ENCODE data around the gene ERF.

The ERF gene

GRCh38 chr19:42287017-42287826 is 32.3 kb upstream of the ERF start:
- DNase-seq (ENCODE audit: low read depth, low spot score), result no peak

- DNase-seq (ENCODE audit: low read depth, low spot score), result no peak
These were observed 31.6 kb upstream of the ERF start for GRCh38 chr19:42286349-42287016.

DNA sequence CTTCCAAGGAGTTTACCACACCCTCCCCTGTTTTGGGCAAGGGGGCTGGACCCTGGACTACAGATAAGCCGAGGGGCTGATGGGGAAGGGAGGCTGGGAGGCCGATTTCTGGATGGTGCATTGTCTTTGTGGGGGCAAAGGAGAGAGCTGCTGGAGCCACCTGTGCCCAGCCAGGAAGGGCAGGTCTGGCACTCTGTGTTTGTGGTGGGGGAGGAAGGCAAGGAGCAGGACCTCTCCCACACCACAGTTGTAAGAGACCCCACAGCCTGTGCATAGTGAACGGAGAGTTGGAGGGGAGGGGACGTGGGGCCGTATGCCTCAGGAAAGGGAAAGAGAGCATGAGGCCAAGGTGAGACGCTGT is 31.0 kb upstream of the ERF start:
- no peak for DNase-seq (ENCODE audit: low read depth, low spot score)

DNA sequence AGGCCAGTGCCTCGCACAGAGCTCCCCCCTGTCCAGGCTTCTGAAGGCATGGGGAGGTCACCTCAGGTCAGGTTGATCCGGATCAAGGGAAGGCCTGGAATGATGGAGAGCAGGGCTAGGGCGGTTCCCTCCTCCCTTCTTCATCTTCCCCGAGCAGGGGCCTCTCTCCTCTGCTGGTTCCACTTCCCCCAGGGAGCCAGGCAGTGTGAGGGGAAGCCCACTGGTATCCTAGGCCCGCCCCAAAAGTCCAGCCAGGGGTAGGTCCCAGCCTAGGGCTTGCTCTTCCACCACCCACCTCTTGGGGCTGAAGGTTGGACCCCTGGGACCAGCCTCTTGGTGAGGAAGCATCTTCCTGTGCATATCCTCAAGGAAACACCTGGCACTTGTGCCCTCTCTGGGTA is 30.6 kb upstream of the ERF start:
- DNase-seq (ENCODE audit: low read depth, low spot score), result no peak

DNA sequence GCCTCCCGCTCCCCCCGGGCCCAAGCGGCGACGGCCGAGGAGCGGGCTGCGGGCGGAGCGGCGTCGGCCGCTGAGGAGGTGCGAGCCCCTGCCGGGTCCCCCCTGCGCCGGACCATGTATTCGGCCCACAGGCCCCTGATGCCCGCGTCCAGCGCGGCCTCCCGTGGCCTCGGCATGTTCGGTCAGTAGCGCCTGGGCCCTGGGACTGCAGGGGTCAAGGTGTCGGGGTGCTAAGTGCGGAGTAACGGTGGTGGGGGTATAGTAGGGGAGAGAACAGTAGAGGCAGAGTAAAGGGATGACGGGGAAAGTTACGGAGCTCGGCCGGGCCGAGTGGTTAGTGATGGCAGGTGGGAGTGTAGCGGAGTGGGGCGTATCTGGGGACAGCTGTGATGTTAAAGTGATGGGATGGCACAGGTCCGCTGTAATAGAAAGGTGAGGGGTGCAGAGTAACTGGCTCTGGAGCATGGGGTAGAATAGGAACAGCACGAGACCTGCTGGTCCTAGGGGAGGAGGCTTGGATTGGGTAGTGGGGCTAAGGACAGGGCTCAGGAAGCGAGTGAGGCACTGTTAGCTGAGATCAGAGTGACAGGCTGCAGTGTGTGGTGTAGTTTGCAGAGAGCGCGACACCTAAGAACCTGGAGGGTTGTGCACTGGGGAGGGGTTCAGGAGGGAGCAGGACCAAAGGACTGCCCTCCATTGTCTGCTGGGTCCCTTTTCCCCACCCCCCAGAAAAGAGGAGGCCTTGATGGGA is 29.8 kb upstream of the ERF start:
- no peak for DNase-seq (ENCODE audit: low read depth, low spot score)

DNA sequence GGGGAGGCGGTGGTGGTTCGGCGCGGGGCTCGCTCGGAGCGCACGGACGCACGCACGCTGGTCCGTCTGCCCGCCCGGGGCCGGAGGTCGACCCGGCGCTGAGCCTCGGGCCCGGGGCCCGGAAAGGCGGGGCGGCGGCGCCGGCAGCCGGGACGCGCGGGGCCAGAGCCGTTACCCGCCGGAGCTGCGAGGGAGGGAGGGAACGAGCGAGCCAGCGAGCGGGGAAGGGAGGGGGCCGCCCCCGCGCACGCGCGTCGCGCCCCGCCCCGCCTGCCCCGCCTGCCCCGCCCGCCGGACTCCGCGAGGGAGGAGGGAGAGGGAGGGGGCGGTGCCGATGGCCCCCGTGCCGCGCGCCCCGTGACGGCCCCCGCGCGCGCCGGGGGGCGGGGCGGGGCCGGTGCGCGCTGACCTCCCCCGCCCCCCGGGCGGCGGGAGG is 29.2 kb upstream of the ERF start:
- peak; percentile 41 for DNase-seq (ENCODE audit: low read depth, low spot score)

- DNase-seq (ENCODE audit: low read depth, low spot score), result peak; percentile 87
These were observed 28.5 kb upstream of the ERF start for GRCh38 chr19:42283188-42284065.

DNA sequence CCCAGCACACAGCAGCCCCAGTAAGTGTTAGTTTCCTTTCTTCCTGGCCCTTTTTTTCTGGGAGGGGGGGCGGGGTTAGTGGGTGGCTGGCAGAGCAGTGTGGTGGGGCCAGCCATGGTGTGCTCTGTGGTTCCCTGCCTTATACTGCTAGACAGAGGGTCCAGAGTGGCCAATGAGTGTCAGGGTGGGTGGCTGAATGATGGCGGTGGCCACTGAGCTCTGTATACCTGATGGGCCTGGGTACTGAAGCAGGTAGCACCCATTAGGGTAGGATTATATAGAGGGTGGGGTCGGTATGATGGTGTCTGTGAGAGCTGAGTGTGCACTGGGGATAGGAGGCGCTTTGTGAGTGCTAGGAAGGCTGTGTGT is 27.9 kb upstream of the ERF start:
- no peak for DNase-seq (ENCODE audit: low read depth, low spot score)

GRCh38 chr19:42281827-42282762 is 27.2 kb upstream of the ERF start:
- no peak for DNase-seq (ENCODE audit: low read depth, low spot score)

DNA sequence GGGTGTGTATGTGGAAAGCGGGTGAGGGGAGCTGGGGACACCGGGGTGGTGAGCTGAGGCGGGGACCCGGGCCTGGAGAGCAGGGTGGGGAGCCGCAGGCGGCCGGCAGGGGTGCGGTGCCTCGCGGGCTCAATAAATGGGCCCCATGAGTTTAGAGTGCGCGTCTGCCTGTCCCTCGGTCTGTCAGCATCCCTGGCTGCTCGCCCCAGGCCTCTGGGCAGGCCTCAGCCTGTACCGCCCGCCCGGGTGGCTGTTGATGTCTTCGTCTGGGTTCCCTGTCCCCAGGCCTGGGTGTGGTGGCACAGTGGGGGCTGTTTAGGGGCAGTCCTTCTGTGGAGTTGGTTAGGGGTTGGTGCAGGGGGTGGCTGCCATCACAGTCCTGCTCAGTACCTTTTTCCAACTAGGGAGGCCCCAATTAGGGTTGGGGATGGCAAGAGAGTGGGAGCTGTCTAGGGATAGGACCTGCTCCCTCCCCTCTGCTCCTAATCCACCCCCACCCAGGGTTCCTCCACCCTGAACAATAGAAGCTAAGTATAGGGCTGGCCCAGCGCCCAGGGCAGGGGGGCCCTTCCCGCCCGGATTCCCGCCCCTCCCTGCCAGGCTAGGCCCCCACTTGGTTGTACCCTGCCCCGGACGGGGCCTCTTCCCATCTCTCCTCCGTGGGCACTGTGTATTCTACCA is 26.4 kb upstream of the ERF start:
- no peak for DNase-seq (ENCODE audit: low read depth, low spot score)

DNA sequence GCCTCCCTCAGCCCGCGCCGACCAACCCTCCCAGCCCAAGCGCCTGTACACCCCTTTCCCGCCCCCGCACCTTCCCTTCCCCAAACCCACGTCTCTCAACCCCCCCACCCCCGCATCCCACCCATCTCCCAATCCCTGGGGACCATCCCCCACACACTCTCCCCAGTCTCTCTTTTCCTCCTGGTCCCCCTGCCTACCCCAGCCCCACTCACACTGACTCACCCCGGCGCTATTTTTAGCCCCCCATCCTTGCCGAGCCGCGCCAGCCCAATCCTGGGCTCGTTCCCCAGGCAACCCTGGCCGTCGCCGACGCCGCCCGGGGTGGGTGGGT is 25.9 kb upstream of the ERF start:
- no peak for DNase-seq (ENCODE audit: low read depth, low spot score)

DNA sequence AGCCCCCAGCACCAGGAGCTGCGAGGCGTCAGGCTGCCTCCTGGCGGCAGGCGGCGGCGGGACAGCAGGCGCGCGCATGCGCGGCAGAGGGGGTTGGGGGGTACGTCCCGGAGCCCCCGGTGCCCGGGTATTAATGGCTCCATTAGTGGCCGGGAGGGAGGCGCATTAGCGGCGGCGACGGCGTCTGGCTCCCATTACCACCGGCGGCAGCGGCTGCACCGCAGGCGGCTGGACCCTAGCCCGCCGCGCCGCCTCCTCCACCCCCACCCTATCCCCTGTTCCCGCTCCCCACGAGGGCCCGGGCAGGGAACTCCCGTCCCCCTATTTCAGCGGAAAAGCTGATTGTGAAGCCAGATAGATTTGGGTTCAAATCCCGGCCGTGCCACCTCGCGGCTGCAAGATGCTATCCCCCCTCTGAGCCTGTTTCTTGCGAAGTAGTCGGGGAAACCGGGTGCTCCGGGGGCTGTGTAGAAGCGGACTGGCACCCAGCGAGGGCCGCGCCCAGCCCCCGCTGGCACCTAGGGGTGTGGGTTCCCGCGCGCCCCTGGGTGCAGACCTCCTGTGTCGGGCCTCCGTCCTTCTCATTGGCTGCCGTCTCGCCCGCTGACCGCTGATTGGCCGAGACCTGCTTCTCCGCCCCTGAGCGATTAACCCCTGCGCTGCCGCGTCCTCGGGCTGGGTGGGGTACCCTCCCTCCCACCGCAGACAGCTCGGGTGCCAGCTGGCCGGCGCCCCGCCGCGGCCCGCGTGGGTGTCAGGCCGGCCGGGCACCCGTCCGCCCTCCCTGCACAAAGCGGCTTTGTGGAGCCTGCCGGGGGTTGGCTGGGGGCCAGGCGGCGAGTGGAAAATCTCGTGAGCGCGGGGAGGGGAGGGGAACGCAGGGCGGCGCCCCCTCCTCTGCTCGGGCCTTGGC is 25.2 kb upstream of the ERF start:
- DNase-seq (ENCODE audit: low read depth, low spot score), result peak; percentile 62

DNA sequence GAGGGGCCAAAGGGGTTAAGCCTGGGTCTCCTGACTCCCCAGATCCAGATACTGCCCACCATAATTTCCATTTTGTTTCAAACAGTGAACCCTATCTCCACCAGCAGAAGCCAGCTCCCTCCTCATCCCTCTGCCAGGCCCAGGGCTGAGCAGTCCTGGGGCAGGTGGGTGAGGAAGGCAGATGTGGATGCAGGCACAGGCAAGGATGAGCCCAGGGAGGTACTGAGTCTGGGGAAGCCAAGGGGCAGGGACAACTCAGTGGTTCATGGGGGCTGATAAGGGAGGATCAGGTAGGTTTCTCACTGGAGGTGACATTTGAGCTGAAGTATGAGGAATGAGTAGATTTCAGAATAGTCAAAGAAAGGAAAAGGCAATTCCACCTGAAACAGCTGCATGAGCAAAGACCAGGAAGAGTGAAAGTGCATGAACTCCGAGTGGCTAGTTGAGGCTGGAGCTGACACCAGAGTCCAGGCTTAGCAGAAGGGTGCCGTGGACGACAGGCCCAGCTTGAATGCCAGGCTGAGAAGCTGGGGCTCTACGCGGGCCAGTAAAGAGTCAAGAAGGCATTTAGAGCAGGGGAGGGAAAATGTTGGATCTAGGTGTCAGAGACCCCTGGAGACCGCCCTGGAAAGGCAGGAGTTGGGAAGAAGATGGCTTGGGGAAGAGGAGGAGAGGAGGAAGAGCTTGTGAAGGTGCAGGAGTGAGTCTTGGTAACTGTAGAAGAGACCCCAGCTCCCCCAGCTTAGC is 24.4 kb upstream of the ERF start:
- no peak for DNase-seq (ENCODE audit: low read depth, low spot score)

- no peak for DNase-seq (ENCODE audit: low read depth, low spot score)
These were observed 23.7 kb upstream of the ERF start for GRCh38 chr19:42278452-42279154.

DNA sequence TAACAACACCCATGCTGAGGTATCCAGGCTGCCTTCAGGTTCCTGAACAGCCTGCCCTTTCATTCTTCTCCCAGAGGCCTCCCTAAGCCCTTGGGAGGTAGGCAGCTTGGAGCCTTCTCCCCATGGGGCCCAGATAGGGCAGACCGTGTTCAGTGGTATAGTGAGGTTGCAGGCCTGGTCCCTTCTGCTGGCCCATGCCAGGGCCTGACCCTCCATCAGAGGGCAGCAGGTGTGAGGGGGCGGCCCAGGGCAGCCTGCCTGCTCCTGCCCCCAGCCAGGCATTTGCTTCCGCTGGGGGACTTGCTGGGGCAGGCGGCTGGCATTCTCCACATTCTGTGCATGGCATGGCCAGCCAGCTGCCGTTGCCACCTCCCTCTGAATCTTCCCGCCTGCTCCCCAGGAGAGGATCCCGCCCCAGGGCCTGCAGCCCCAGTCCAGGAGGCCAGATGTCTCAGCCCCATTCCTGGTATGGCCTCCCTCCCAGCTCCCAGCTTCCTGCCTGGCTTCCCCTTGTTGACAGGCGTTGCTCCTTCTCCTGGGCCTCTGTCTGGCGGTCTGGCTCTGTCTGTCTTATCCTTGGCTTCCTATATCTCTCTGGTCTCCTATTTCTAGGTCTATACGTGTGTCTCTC is 23.0 kb upstream of the ERF start:
- no peak for DNase-seq (ENCODE audit: low read depth, low spot score)

DNA sequence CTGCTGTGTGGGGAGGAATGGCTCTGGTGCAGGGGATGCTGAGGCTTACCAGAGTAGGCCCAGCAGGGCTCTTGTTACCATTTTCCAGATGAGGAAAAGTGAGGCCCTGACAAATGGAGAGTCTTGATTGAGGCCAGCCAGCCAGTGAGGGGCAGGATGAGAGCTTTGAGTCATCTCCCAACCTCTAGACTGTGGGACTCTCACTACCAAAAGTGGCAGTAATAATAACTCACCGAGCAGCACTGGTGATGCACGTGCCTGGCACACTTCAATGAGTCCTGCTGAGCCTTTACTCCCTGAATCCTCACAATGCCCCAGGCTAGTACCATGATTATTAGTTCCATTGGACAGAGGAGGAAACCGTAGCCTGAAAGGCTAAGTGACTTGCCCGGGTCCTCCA is 21.9 kb upstream of the ERF start:
- no peak for DNase-seq (ENCODE audit: low read depth, low spot score)

- DNase-seq (ENCODE audit: low read depth, low spot score), result no peak
These were observed 21.4 kb upstream of the ERF start for GRCh38 chr19:42276284-42276683.

Measured in smooth muscle cell of the brain vasculature (primary cell).